Activated B cell treated with CpG ODN at 0.5 μM for 24 hours (primary cell): Measurements from ENCODE around the gene ADAMTS6. TPM values are rescaled to one million over a fixed set of nuclear protein-coding genes. Genes with fewer than 3 reads are reported as not detected.

Source experiments
- ATAC-seq: fragments of 200-7000 bp; cut with Tn5 transposase; one replicate; pipeline ENCODE4 v1.10.0; 2021; ENCODE audit warnings: low read depth, mild to moderate bottlenecking, moderate library complexity
- CTCF ChIA-PET: fragments of 350-600 bp; sonication (Branson Sonifier 250); formaldehyde crosslinking; loops from one replicate; lab custom pipeline; 2021; ENCODE audit warnings: antibody characterized with exemption; lab: Charles Lee
- POLR2A ChIA-PET: fragments of 350-600 bp; sonication (Branson Sonifier 250); formaldehyde crosslinking; loops from one replicate; lab custom pipeline; 2021; ENCODE audit warnings: antibody characterized with exemption; lab: Charles Lee
- DNase-seq: peaks from one replicate; pipeline ENCODE4 v3.0.0; 2022
- H3K27ac Mint-ChIP-seq: one replicate; pipeline ENCODE4 v1.8.0; 2020; ENCODE audit warnings: mixed read lengths
- H3K27me3 Mint-ChIP-seq: one replicate; pipeline ENCODE4 v1.8.0; 2021; ENCODE audit warnings: mixed read lengths
- H3K36me3 Mint-ChIP-seq: one replicate; pipeline ENCODE4 v1.8.0; 2021; ENCODE audit warnings: low read depth, mixed read lengths
- H3K4me1 Mint-ChIP-seq: one replicate; pipeline ENCODE4 v1.8.0; 2021; ENCODE audit warnings: mixed read lengths
- H3K4me3 Mint-ChIP-seq: one replicate; pipeline ENCODE4 v1.8.0; 2020; ENCODE audit warnings: mild to moderate bottlenecking, mixed read lengths
- H3K9me3 Mint-ChIP-seq: one replicate; pipeline ENCODE4 v1.8.0; 2020; ENCODE audit warnings: mixed read lengths
- intact Hi-C: fragments of 100-400 bp; cut with micrococcal nuclease; formaldehyde crosslinking; loops from one replicate; pipeline ENCODE4 v1.15.1; 2024
- total RNA-seq: library from RNA; stranded (reverse); gene quantifications from 2 replicates; pipeline ENCODE4 v1.2.3, GENCODE V29; 2022
- TF ChIP-seq, protein P1 (sequence below): fragments of 200-600 bp; IDR thresholded peaks from one replicate; pipeline ENCODE4 v1.8.0; 2022; ENCODE audit warnings: antibody characterized with exemption, mild to moderate bottlenecking

The ADAMTS6 gene
- total RNA-seq, 1 donor from 2014 or later: 3.2 TPM

GRCh38 chr5:65111961-65112658 lies 369.6 kb downstream of the ADAMTS6 start:
- intact Hi-C loops: no loop called here
- POLR2A ChIA-PET: no interaction called here
- no peak for ATAC-seq
- Mint-ChIP-seq H3K4me3 (no peak overlapping the region), H3K36me3 (no peaks in the 10 kb centered on the region), H3K27me3 (no peaks in the 10 kb centered on the region), H3K9me3 (no peaks in the 10 kb centered on the region), H3K27ac (no peak overlapping the region), H3K4me1 (no peaks in the 10 kb centered on the region)
- CTCF ChIA-PET: interaction anchor here (0.5 kb wide), 1 partner anchor 152 kb away, joined by 3 read pairs; no protein-coding TSS in a partner anchor
- DNase-seq: no peak
- TF ChIP-seq, protein P1, sequence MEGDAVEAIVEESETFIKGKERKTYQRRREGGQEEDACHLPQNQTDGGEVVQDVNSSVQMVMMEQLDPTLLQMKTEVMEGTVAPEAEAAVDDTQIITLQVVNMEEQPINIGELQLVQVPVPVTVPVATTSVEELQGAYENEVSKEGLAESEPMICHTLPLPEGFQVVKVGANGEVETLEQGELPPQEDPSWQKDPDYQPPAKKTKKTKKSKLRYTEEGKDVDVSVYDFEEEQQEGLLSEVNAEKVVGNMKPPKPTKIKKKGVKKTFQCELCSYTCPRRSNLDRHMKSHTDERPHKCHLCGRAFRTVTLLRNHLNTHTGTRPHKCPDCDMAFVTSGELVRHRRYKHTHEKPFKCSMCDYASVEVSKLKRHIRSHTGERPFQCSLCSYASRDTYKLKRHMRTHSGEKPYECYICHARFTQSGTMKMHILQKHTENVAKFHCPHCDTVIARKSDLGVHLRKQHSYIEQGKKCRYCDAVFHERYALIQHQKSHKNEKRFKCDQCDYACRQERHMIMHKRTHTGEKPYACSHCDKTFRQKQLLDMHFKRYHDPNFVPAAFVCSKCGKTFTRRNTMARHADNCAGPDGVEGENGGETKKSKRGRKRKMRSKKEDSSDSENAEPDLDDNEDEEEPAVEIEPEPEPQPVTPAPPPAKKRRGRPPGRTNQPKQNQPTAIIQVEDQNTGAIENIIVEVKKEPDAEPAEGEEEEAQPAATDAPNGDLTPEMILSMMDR: no peak

DNA sequence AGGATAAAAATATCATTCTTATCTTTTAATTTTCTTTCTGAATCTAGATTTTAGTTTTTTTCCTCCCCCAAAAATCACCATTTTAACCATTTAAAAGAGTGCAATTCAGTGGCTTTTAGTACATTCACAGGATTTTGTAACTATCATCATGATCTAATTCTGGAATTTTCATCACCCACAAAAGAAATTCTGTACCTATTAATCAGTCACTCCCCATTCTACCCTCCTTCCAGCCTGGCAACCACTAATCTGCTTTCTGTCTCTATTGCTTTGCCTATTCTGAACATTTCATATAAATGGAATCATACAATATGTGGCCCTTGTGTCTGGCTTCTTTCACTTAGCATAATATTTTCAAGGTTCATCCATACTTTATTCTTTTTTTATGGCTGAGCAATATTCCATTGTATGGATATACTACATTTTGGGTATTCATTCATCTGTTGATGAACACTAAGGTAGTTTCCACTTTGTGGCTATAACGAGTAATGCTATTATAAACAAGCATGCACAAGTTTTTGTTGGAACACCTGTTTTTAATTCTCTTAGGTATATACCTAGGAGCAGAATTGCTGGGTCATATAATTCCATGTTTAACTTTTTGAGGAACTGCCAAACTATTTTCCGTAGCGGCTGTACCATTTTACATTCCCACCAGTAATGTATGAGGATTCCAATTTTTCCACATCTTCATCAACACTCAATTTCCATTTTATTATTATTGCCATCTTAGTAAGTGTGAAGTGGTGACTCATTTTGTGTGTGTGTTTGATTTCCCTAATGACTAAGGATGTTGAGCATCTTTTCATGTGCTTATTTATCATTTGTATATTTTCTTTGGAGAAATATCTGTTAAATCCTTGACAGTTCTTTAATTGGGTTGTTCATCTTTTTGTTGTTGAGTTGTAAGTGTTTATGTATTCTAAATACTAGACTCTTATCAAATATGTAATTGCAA lies 372.7 kb downstream of the ADAMTS6 start:
- Mint-ChIP-seq H3K4me1 (peaks cover 13% of the 10 kb centered on the region), H3K9me3 (no peaks in the 10 kb centered on the region), H3K27ac (no peak overlapping the region), H3K27me3 (no peaks in the 10 kb centered on the region), H3K4me3 (no peak overlapping the region), H3K36me3 (no peaks in the 10 kb centered on the region)
- DNase-seq: no peak
- no peak for ATAC-seq
- ChIA-PET CTCF (no interaction called here), POLR2A (no interaction called here)
- TF ChIP-seq, protein P1: no peak
- intact Hi-C loops: loop anchor here (10.0 kb wide), 1 partner anchor 516 kb away; the partner anchor contains the start of genes SHLD3, TRAPPC13 and TRIM23

DNA sequence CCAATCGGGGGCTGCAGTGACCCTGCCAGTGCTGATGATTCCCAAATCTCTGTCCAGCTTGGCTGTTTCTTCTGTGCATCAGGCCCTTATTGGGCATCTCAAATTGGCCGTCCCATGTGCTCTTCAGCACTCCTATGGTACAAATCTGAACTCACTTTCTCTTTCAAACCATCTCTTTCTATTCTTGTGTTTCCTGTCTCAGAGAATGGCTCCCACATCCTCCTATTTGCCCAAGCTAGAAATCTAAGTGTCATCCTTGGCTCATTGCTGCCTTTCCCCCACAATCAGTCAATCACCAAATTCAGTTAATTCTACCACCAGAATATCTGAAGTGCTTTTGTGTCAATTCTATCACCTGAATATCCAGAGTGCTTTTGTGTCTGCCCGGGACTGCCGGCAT lies 376.4 kb downstream of the ADAMTS6 start:
- ATAC-seq: no peak
- TF ChIP-seq, protein P1: no peak
- peak overlapping the region; percentile 28 for H3K27ac Mint-ChIP-seq
- no peak overlapping the region for H3K4me3 Mint-ChIP-seq
- H3K27me3 Mint-ChIP-seq: no peaks in the 10 kb centered on the region
- ChIA-PET CTCF (interaction anchor here (2.4 kb wide), 1 partner anchor 147 kb away, joined by 10 read pairs; no protein-coding TSS in a partner anchor), POLR2A (no interaction called here)
- H3K36me3 Mint-ChIP-seq: no peaks in the 10 kb centered on the region
- peaks cover 27% of the 10 kb centered on the region for H3K4me1 Mint-ChIP-seq
- no peak for DNase-seq
- no peaks in the 10 kb centered on the region for H3K9me3 Mint-ChIP-seq
- intact Hi-C loops: loop anchor here (10.0 kb wide), 1 partner anchor 520 kb away; the partner anchor contains the start of genes SHLD3, TRAPPC13 and TRIM23

DNA sequence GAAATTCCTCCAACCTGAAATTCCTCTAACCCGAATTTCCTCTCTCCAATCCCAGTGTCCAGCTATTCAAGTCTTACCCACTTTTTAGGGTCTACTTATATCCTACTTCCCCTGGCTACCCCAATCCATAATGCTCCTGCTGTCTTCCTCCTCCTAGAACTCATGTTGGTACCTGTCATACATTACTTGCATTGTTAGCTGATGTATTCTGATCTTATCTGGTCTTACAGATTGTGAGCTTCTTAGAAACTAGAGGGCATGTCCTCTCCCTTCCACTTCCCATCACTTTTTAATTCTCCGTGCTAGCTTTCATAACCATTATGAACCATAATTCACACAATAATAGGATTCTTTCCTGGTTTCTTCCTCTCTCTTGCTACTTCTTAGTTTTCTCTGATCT lies 376.9 kb downstream of the ADAMTS6 start:
- ATAC-seq (no peak), DNase-seq (no peak)
- CTCF ChIA-PET: interaction anchor here (2.4 kb wide), 1 partner anchor 147 kb away, joined by 10 read pairs; no protein-coding TSS in a partner anchor
- TF ChIP-seq, protein P1: no peak
- Mint-ChIP-seq H3K9me3 (no peaks in the 10 kb centered on the region), H3K4me1 (peaks cover 27% of the 10 kb centered on the region), H3K36me3 (no peaks in the 10 kb centered on the region), H3K27me3 (no peaks in the 10 kb centered on the region), H3K27ac (no peak overlapping the region), H3K4me3 (peak overlapping the region; percentile 0)
- intact Hi-C loops: loop anchor here (5.0 to 10.0 kb wide), 4 partner anchors 38 to 520 kb away; partner anchors contain the start of genes CENPK, PPWD1, SHLD3 and TRAPPC13
- POLR2A ChIA-PET: no interaction called here
